VCaP (cell line): ENCODE measurements around the gene ABLIM1.

Source experiments
- H3K27ac ChIP-seq: fragments of 450-650 bp; 2 replicates; pipeline ENCODE4 v1.5.1; 2017
- TF ChIP-seq, protein P1 (sequence below): fragments of 450-650 bp; conservative IDR thresholded peaks from 2 replicates; pipeline ENCODE4 v1.5.1; 2017; ENCODE audit warnings: mild to moderate bottlenecking, moderate library complexity

ABLIM1 gene

DNA sequence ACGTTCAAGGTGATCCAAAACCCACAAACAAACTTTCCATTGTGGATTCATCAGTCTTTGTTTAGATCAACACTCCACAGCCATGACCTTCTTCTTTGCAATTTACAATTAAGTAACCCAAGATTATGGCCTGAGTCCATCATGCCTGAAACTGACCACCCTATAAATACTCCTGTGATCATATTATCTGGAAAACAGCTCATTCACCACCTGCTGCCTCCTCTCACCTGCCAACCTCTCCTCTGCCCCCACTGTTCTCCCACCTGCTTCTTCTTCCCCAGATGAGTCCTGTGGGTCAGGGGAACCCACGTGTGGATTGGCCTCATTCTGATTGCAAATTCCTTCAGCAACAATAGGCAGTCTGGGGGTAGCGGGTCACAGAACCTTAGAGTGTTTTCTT lies 81.4 kb downstream of the ABLIM1 start:
- H3K27ac ChIP-seq = no peak overlapping the region
- TF ChIP-seq, protein P1, sequence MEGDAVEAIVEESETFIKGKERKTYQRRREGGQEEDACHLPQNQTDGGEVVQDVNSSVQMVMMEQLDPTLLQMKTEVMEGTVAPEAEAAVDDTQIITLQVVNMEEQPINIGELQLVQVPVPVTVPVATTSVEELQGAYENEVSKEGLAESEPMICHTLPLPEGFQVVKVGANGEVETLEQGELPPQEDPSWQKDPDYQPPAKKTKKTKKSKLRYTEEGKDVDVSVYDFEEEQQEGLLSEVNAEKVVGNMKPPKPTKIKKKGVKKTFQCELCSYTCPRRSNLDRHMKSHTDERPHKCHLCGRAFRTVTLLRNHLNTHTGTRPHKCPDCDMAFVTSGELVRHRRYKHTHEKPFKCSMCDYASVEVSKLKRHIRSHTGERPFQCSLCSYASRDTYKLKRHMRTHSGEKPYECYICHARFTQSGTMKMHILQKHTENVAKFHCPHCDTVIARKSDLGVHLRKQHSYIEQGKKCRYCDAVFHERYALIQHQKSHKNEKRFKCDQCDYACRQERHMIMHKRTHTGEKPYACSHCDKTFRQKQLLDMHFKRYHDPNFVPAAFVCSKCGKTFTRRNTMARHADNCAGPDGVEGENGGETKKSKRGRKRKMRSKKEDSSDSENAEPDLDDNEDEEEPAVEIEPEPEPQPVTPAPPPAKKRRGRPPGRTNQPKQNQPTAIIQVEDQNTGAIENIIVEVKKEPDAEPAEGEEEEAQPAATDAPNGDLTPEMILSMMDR = no peak

DNA sequence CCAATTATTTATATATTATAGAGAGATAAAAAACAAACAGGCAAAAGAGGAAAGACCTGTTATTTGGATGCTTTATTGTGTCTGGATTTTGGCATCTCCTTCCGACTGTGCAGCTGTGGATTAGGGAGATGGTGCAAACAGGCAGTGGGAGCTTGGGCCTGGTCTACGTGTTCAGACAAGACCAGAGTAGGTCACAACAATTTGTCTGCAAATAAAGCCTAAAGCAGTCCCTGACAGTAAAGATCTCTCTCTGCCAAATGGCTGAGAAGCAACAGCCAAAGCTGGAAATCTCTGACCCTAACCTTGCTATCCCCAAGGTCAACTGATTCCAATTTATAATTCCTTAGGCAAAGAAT lies 82.0 kb downstream of the ABLIM1 start:
- TF ChIP-seq, protein P1 = no peak
- H3K27ac ChIP-seq = no peak overlapping the region

- TF ChIP-seq, protein P1 = no peak
- H3K27ac ChIP-seq = no peak overlapping the region
These were observed 82.5 kb downstream of the ABLIM1 start for GRCh38 chr10:114575417-114576131.

DNA sequence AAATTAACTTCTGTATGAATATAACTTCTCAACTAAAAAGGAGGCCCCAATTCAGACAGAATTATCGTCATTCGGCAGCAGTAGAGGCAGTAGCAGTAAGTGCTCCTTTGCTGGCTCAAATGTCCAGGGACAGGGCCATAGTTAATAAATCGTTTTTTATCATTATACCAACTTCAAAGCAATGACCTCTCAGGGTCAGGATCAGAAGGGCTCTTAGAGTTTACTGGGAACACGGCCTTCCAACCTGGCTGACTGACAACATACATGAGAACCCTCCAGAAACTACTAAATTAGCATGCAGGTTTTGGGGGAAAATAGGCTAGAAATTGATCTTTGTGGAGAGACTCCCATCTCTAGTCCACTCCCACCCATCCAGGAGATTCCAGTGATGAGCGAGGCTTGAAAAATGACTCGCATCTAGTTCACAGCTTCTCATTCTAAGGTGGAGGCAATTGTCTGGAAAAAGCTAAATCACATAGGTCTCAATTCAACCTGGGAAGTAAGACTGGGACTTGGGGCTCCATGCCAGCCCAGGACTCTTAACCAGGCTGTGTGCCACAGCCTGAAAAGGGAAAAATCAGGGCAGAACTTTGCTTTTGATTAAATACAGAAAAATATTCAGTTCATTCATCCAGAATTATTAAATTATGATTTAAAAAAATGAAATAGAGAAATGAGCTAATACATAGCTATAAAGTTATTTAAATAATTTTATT lies 84.6 kb downstream of the ABLIM1 start:
- TF ChIP-seq, protein P1 = no peak
- no peak overlapping the region for H3K27ac ChIP-seq

DNA sequence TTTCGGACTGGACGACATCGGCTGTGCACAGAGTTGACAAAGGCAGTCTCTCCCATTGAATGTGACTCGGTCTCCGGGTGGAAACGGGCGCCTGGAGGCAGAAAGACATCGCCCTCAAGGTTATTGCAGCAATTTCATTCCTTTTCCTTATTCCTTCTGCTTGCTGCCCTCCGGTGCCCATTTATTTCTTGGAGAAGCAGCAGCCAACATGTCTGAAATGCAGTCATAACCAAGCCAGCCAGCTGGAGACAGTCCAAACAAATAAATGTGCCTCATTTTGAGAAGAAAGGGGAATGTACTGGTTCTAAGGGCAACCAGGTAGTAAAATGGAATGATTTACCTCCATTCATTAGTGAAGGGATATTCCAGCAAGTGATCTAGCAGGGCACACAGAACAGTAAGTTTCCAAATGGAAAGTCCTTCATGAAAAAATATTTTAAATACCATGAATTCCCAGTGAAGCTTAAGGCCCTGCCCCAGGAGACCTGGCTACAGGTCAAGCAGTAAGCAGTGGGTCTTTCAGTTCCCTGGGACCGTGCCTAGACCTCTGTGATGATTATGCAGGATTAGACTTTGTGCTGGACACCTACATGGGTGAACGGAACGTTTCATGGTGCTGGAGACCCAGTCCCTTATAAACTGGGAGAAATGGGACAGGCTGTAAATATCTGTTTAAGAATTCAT lies 86.6 kb downstream of the ABLIM1 start:
- TF ChIP-seq, protein P1 = no peak
- H3K27ac ChIP-seq = no peak overlapping the region

GRCh38 chr10:114566064-114566463 lies 92.0 kb downstream of the ABLIM1 start:
- TF ChIP-seq, protein P1 = no peak
- no peak overlapping the region for H3K27ac ChIP-seq

- H3K27ac ChIP-seq = no peak overlapping the region
- TF ChIP-seq, protein P1 = no peak
These were observed 93.0 kb downstream of the ABLIM1 start for GRCh38 chr10:114565066-114565465.
